Mucosa of descending colon (tissue), 3 donors: ENCODE data around the gene LAMA3. TPM values are rescaled to one million over a fixed set of nuclear protein-coding genes. Genes with fewer than 3 reads are reported as not detected.

Source experiments
- ATAC-seq: fragments of 200-7000 bp; cut with Tn5 transposase; one replicate; pipeline ENCODE4 v1.9.1; 2020; ENCODE audit warnings: mild to moderate bottlenecking, moderate library complexity
- DNase-seq, 3 donors: peaks; one replicate each; pipeline ENCODE4 v3.0.0-alpha.2; 2020
- H3K36me3 ChIP-seq: fragments of 200-600 bp; one replicate; pipeline ENCODE4 v1.8.0; 2021; ENCODE audit warnings: low read depth, mild to moderate bottlenecking
- H3K4me1 ChIP-seq: fragments of 200-600 bp; one replicate; pipeline ENCODE4 v1.8.0; 2021; ENCODE audit warnings: low read depth, mild to moderate bottlenecking
- H3K4me3 ChIP-seq: fragments of 200-600 bp; one replicate; pipeline ENCODE4 v1.8.0; 2021; ENCODE audit warnings: mild to moderate bottlenecking
- H3K9me3 ChIP-seq: fragments of 200-600 bp; one replicate; pipeline ENCODE4 v1.8.0; 2021; ENCODE audit warnings: mild to moderate bottlenecking
- intact Hi-C, 2 donors: fragments of 100-400 bp; cut with DNase I in 1 of 2; cut with micrococcal nuclease in 1 of 2; formaldehyde crosslinking; loops; one replicate each; pipeline versions ENCODE4 v1.11.0 to v1.11.1; 2022; cut with DNase I, micrococcal nuclease
- total RNA-seq, 3 donors: library from RNA; stranded (reverse); fragmentation: NEBNext Ultra II Directional in 2 of 3; extraction: Animal tissue kit (Norgen Biotek cat#: 25700) in 2 of 3; gene quantifications; one replicate each; pipeline versions ENCODE4 v1.2.1 to v1.2.4, GENCODE V29; 2021 to 2023
- TF ChIP-seq, protein P1 (sequence below): fragments of 200-600 bp; IDR thresholded peaks from one replicate; pipeline ENCODE4 v1.8.0; 2022; ENCODE audit warnings: antibody characterized with exemption, mild to moderate bottlenecking
- donor health status: DM: no; HTN: no; CAD: no; lungs with moderate emphysema.
- donor health status: DM: no; HTN: no; CAD: no.
- donor health status: DM: no; HTN: yes; CAD: no.

Gene LAMA3
- total RNA-seq, 3 donors from 2014 or later, result 29.0 to 62.0 (median 49.0) TPM

DNA sequence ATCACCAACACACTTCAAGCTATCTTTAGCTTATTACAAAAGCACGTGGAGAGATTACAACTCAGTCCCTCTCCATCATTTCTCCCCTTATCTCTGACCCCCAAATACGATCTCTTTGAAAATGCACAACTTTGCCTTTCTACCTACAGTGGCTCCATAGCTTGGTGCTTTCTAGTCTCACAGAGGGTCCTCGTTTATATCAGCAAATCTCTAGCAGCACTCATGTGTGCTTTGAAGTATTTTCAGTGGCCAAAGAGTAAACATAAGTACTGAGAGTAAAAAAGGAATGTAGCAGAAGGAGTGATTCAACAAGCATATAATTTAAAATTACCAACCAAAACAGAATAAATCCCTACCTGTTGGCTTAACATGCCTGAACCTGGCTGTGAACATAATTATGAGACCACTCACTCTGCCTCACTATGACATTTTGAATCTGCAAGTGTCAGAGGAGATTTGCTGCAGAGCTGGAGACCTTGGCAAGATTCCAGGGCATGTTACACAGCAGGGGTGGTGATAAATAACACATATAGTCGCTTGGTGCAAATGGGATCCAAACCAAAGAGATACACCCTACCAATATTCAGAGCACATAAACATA, 54.6 kb downstream of the LAMA3 start:
- ATAC-seq, result no peak
- H3K9me3 ChIP-seq, result no peaks in the 10 kb centered on the region
- TF ChIP-seq, protein P1, sequence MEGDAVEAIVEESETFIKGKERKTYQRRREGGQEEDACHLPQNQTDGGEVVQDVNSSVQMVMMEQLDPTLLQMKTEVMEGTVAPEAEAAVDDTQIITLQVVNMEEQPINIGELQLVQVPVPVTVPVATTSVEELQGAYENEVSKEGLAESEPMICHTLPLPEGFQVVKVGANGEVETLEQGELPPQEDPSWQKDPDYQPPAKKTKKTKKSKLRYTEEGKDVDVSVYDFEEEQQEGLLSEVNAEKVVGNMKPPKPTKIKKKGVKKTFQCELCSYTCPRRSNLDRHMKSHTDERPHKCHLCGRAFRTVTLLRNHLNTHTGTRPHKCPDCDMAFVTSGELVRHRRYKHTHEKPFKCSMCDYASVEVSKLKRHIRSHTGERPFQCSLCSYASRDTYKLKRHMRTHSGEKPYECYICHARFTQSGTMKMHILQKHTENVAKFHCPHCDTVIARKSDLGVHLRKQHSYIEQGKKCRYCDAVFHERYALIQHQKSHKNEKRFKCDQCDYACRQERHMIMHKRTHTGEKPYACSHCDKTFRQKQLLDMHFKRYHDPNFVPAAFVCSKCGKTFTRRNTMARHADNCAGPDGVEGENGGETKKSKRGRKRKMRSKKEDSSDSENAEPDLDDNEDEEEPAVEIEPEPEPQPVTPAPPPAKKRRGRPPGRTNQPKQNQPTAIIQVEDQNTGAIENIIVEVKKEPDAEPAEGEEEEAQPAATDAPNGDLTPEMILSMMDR, result no peak

DNA sequence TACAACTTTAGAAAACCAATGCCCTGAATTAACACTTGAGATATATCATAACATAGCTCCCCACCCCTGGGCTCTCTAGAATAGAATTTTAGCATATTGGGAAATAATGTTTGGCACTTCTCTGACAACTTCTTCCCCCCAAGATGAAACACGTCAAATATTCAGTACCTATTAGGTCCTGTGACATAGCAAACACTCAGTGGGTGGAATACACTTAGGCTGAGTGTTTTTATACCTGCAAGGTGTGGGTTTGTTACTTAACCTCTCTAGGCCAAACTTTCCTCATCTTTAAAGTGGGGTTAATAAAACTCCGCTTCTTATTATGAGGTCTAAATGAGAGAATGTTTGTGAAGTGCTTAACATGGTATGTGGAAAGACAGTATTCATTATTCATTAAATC, 56.1 kb downstream of the LAMA3 start:
- H3K36me3 ChIP-seq, result no peaks in the 10 kb centered on the region
- intact Hi-C loops, result no loop called here
- no peak for ATAC-seq
- no peak overlapping the region for H3K4me3 ChIP-seq
- no peaks in the 10 kb centered on the region for H3K9me3 ChIP-seq
- TF ChIP-seq, protein P1, result no peak
- H3K4me1 ChIP-seq, result no peaks in the 10 kb centered on the region
- DNase-seq, result no peak

More for the DNA sequence above, 54.6 kb downstream of the LAMA3 start:
- no peaks in the 10 kb centered on the region for H3K4me1 ChIP-seq
- H3K36me3 ChIP-seq, result no peaks in the 10 kb centered on the region
- no peak for DNase-seq
- no peak overlapping the region for H3K4me3 ChIP-seq
- intact Hi-C loops, result no loop called here

GRCh38 chr18:23746851-23747250, 57.6 kb downstream of the LAMA3 start:
- DNase-seq (no peak), ATAC-seq (no peak)
- H3K9me3 ChIP-seq, result no peaks in the 10 kb centered on the region
- TF ChIP-seq, protein P1, result no peak
- H3K4me1 ChIP-seq, result no peaks in the 10 kb centered on the region
- no peaks in the 10 kb centered on the region for H3K36me3 ChIP-seq
- no peak overlapping the region for H3K4me3 ChIP-seq
- intact Hi-C loops, result no loop called here

DNA sequence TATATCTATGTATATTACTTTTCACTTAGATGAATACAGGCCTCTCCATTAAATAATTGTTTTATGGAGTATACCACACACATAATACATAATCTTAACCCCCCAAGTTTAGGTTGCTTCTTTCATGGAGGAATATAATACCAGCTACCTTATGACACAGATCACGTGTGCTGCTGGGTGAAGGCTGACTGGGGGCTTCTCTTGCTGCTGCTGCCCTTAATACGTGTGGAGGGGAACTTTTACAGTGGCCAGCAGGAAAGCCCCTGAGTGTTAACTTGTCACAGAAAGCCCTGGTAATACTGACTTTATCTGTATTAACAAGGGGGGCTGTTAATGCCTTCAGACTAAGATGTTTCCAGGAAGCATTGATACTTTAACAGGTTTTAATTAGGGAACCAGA, 63.1 kb downstream of the LAMA3 start:
- intact Hi-C loops, result no loop called here

GRCh38 chr18:23752796-23753195, 63.5 kb downstream of the LAMA3 start:
- H3K4me3 ChIP-seq, result no peak overlapping the region
- no peak for DNase-seq
- H3K9me3 ChIP-seq, result no peaks in the 10 kb centered on the region
- intact Hi-C loops, result no loop called here
- no peaks in the 10 kb centered on the region for H3K36me3 ChIP-seq
- TF ChIP-seq, protein P1, result no peak
- H3K4me1 ChIP-seq, result no peaks in the 10 kb centered on the region
- ATAC-seq, result no peak

More for the DNA sequence above, 63.1 kb downstream of the LAMA3 start:
- Histone ChIP-seq H3K36me3 (no peaks in the 10 kb centered on the region), H3K4me3 (no peak overlapping the region), H3K9me3 (no peaks in the 10 kb centered on the region), H3K4me1 (no peaks in the 10 kb centered on the region)
- TF ChIP-seq, protein P1, result no peak
- DNase-seq, result no peak
- no peak for ATAC-seq
